H9 (cell line): ENCODE results near the gene FGD6. TPM values are rescaled to one million over a fixed set of nuclear protein-coding genes. Genes with fewer than 3 reads are reported as not detected.

ENCODE experiments used
- DNase-seq: peaks from one replicate; pipeline ENCODE4 v3.0.0-alpha.2; 2017
- H2AFZ ChIP-seq: one replicate; pipeline ENCODE4 v1.6.1; 2013; ENCODE audit warnings: mild to moderate bottlenecking, low read length, control low read depth, moderate library complexity
- H2AK5ac ChIP-seq: 2 replicates; pipeline ENCODE4 v1.6.1; 2013; ENCODE audit warnings: low read length, control low read depth, mixed read lengths; ENCODE audit not compliant: insufficient read length
- H2BK120ac ChIP-seq: one replicate; pipeline ENCODE4 v1.6.1; 2013; ENCODE audit warnings: low read depth, mild to moderate bottlenecking, low read length, control low read depth, inconsistent platforms; ENCODE audit not compliant: poor library complexity, severe bottlenecking
- H2BK12ac ChIP-seq: 2 replicates; pipeline ENCODE4 v1.6.1; 2013; ENCODE audit warnings: low read length, control low read depth, mixed read lengths, low read depth; ENCODE audit not compliant: insufficient read length
- H2BK15ac ChIP-seq: 2 replicates; pipeline ENCODE4 v1.6.1; 2013; ENCODE audit warnings: low read depth, low read length, control low read depth
- H2BK20ac ChIP-seq: one replicate; pipeline ENCODE4 v1.6.1; 2013; ENCODE audit warnings: low read depth, mild to moderate bottlenecking, low read length, control low read depth, inconsistent platforms; ENCODE audit not compliant: poor library complexity, severe bottlenecking
- H2BK5ac ChIP-seq: 2 replicates; pipeline ENCODE4 v1.6.1; 2013; ENCODE audit warnings: low read length, control low read depth, mixed read lengths; ENCODE audit not compliant: insufficient read length
- H3K14ac ChIP-seq: 2 replicates; pipeline ENCODE4 v1.6.1; 2013; ENCODE audit warnings: low read length, control low read depth; ENCODE audit not compliant: insufficient read depth
- H3K18ac ChIP-seq: 2 replicates; pipeline ENCODE4 v1.6.1; 2013; ENCODE audit warnings: low read depth, mild to moderate bottlenecking, mixed read lengths, low read length, control low read depth; ENCODE audit not compliant: insufficient read length
- H3K23ac ChIP-seq: 2 replicates; pipeline ENCODE4 v1.6.1; 2013; ENCODE audit warnings: low read length, control low read depth, mixed read lengths, low read depth; ENCODE audit not compliant: insufficient read length
- H3K23me2 ChIP-seq: 2 replicates; pipeline ENCODE4 v1.6.1; 2013; ENCODE audit warnings: low read depth, mild to moderate bottlenecking, mixed read lengths, low read length, control low read depth; ENCODE audit not compliant: insufficient read length, poor library complexity, severe bottlenecking
- H3K27ac ChIP-seq: 2 replicates; pipeline ENCODE4 v1.5.1; 2013; ENCODE audit warnings: low read length, control low read depth, mixed read lengths, low read depth; ENCODE audit not compliant: insufficient read length
- H3K27me3 ChIP-seq: 2 replicates; pipeline ENCODE4 v1.6.1; 2013; ENCODE audit warnings: low read length, control low read depth, inconsistent platforms; ENCODE audit not compliant: insufficient read depth
- H3K4ac ChIP-seq: 2 replicates; pipeline ENCODE4 v1.6.1; 2013; ENCODE audit warnings: low read depth, mild to moderate bottlenecking, control low read depth, inconsistent platforms, low read length, moderate library complexity
- H3K4me1 ChIP-seq: 2 replicates; pipeline ENCODE4 v1.6.1; 2013; ENCODE audit warnings: low read length, control low read depth, inconsistent platforms; ENCODE audit not compliant: insufficient read depth
- H3K4me2 ChIP-seq: 2 replicates; pipeline ENCODE4 v1.6.1; 2013; ENCODE audit warnings: low read length, control low read depth, mixed read lengths; ENCODE audit not compliant: insufficient read length, insufficient read depth
- H3K56ac ChIP-seq: 2 replicates; pipeline ENCODE4 v1.6.1; 2013; ENCODE audit warnings: low read depth, mild to moderate bottlenecking, mixed read lengths, low read length, control low read depth; ENCODE audit not compliant: insufficient read length
- H3K79me1 ChIP-seq: 2 replicates; pipeline ENCODE4 v1.6.1; 2013; ENCODE audit warnings: low read depth, mild to moderate bottlenecking, moderate library complexity, low read length, control low read depth, inconsistent platforms; ENCODE audit not compliant: insufficient read depth, poor library complexity, severe bottlenecking
- H3K79me2 ChIP-seq: 2 replicates; pipeline ENCODE4 v1.6.1; 2013; ENCODE audit warnings: low read length, control low read depth, inconsistent platforms; ENCODE audit not compliant: insufficient read depth
- H3K9ac ChIP-seq: 2 replicates; pipeline ENCODE4 v1.6.1; 2013; ENCODE audit warnings: low read length, control low read depth, mixed read lengths; ENCODE audit not compliant: insufficient read length; ENCODE audit errors: extremely low read depth
- H3K9me3 ChIP-seq: one replicate; pipeline ENCODE4 v1.6.1; 2013; ENCODE audit warnings: low read depth, low read length, inconsistent platforms; ENCODE audit not compliant: control insufficient read depth
- H3T11ph ChIP-seq: one replicate; pipeline ENCODE4 v1.6.1; 2013; ENCODE audit warnings: mild to moderate bottlenecking, low read length, control low read depth, inconsistent platforms
- H4K20me1 ChIP-seq: one replicate; pipeline ENCODE4 v1.6.1; 2013; ENCODE audit not compliant: control insufficient read depth, insufficient read length, insufficient read depth
- H4K5ac ChIP-seq: 2 replicates; pipeline ENCODE4 v1.6.1; 2013; ENCODE audit warnings: low read depth, mild to moderate bottlenecking, mixed read lengths, low read length, control low read depth; ENCODE audit not compliant: insufficient read length
- H4K8ac ChIP-seq: replicated peaks from 2 replicates; pipeline ENCODE4 v1.6.1; 2013; ENCODE audit warnings: low read length, control low read depth, mixed read lengths, low read depth; ENCODE audit not compliant: insufficient read length
- H4K91ac ChIP-seq: 2 replicates; pipeline ENCODE4 v1.6.1; 2013; ENCODE audit warnings: low read depth, mild to moderate bottlenecking, moderate library complexity, mixed read lengths, low read length, control low read depth; ENCODE audit not compliant: insufficient read length
- H3K27ac Mint-ChIP-seq, 3 experiments: 2 replicates in 2 of 3; 3 replicates in 1 of 3; pipeline ENCODE4 v1.8.0; 2020 to 2021; ENCODE audit warnings: mixed read lengths in 3 of 3, mild to moderate bottlenecking in 1 of 3, moderate library complexity in 1 of 3
- H3K27me3 Mint-ChIP-seq: 2 replicates; pipeline ENCODE4 v1.8.0; 2021; ENCODE audit warnings: low read depth, mild to moderate bottlenecking, moderate library complexity, mixed read lengths
- H3K36me3 Mint-ChIP-seq, 3 experiments: 2 replicates in 2 of 3; 3 replicates in 1 of 3; pipeline ENCODE4 v1.8.0; 2020 to 2021; ENCODE audit warnings: low read depth in 3 of 3, mixed read lengths in 3 of 3; ENCODE audit not compliant: insufficient read depth in 1 of 3
- H3K4me1 Mint-ChIP-seq, 2 experiments: 2 replicates each; pipeline ENCODE4 v1.8.0; 2020; ENCODE audit warnings: mixed read lengths in 2 of 2
- H3K4me3 Mint-ChIP-seq, 2 experiments: 2 replicates in 1 of 2; 3 replicates in 1 of 2; pipeline ENCODE4 v1.8.0; 2020 to 2021; ENCODE audit warnings: mild to moderate bottlenecking in 2 of 2, mixed read lengths in 2 of 2, moderate library complexity in 1 of 2
- H3K9me3 Mint-ChIP-seq, 2 experiments: 2 replicates in 1 of 2; 3 replicates in 1 of 2; pipeline ENCODE4 v1.8.0; 2020; ENCODE audit warnings: mild to moderate bottlenecking in 2 of 2, mixed read lengths in 2 of 2, moderate library complexity in 1 of 2
- CTCF ChIP-seq: fragments of 200-600 bp; sonication (generic); conservative IDR thresholded peaks from 3 replicates; pipeline ENCODE4 v1.8.0; 2021; ENCODE audit warnings: antibody characterized with exemption, mild to moderate bottlenecking
- WGBS: extraction: QIAGEN DNeasy Blood & Tissue Kit; methylation state at CpG from one replicate; pipeline ENCODE4 v1.1.7; 2013; ENCODE audit warnings: missing lambda C conversion rate, low lambda C conversion rate, mixed read lengths; ENCODE audit not compliant: insufficient read length; ENCODE audit errors: extremely low coverage; 5-methylcytosine and 5-hydroxymethylcytosine counted together
- total RNA-seq: library from RNA; stranded (reverse); gene quantifications from 2 replicates; pipeline ENCODE4 v1.2.1, GENCODE V29; 2021

Gene FGD6
- total RNA-seq, 1 experiment from 2014 or later: 39.5 TPM

DNA sequence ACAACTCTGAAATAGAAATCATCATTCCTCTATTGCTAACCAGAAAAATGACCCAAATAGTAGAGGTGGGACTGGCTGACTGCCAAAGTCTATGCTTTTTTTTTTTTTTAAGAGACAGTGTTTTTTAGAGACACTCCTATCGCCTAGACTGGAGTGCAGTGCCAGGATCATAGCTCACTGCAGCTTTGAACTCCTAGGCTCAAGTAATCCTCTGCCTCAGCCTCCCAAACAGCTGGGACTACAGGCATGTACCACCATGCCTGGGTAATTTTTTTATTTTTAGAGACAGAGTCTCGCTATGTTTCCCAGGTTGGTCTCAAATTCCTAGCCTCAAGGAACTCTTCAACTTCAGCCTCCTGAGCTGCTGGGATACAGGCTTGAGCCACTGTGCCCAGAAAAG, 163.1 kb downstream of the FGD6 start:
- no peak overlapping the region for H3K27ac Mint-ChIP-seq

More for the DNA sequence above, 163.1 kb downstream of the FGD6 start:
- Histone ChIP-seq H3K79me1 (no peaks in the 10 kb centered on the region), H3K9me3 (no peaks in the 10 kb centered on the region), H3K56ac (no peak overlapping the region), H3K23ac (no peak overlapping the region), H3K23me2 (no peaks in the 10 kb centered on the region), H2AK5ac (no peak overlapping the region), H3K9ac (no peak overlapping the region), H3K27ac (no peak overlapping the region), H3K4me2 (no peak overlapping the region), H3K27me3 (no peaks in the 10 kb centered on the region), H3K79me2 (no peaks in the 10 kb centered on the region; the same call in 1 of the 2 replicates), H4K8ac (no peak overlapping the region), H2AFZ (no peak overlapping the region), H4K5ac (no peak overlapping the region), H2BK15ac (no peak overlapping the region), H2BK5ac (no peak overlapping the region), H3K4ac (no peak overlapping the region), H4K91ac (no peak overlapping the region), H2BK20ac (no peak overlapping the region), H4K20me1 (no peaks in the 10 kb centered on the region), H3K14ac (no peak overlapping the region), H2BK120ac (no peak overlapping the region), H3T11ph (no peak overlapping the region), H2BK12ac (no peak overlapping the region), H3K4me1 (no peaks in the 10 kb centered on the region), H3K18ac (no peak overlapping the region)
- no CpG with 5 or more reads among the region's 2 CpGs for WGBS
- Mint-ChIP-seq H3K9me3 (no peaks in the 10 kb centered on the region), H3K27me3 (no peaks in the 10 kb centered on the region), H3K4me1 (no peaks in the 10 kb centered on the region), H3K4me3 (no peak overlapping the region), H3K36me3 (peaks cover 20 to 77% (median 47%) of the 10 kb centered on the region in 3 experiments; a peak in 6 of 7 replicates)
- TF ChIP-seq CTCF: no peak
- DNase-seq: no peak
